Naive thymus-derived CD4-positive, alpha-beta T cell (primary cell): ENCODE results near the gene CLCN7. TPM values are rescaled to one million over a fixed set of nuclear protein-coding genes. Genes with fewer than 3 reads are reported as not detected.

ENCODE experiments used
- polyA plus RNA-seq, 2 donors: library from polyadenylated mRNA; unstranded; fragments of 300-500 nt; fragmentation: Illumina TruSeq; gene quantifications; one replicate each; pipeline ENCODE4 v1.2.3, GENCODE V29; 2021
- total RNA-seq, 6 experiments: library from RNA in 5 of 6; stranded (reverse) in 5 of 6; gene quantifications; 1 replicate in 5 of 6; 2 replicates in 1 of 6; pipeline ENCODE4 v1.2.3 and lab custom pipeline; 2021 to 2026

The CLCN7 gene
- total and polyA plus RNA-seq, 7 experiments from 2014 or later = 17.0 to 140 (median 106) TPM

Other genes starting within 250 kb of the CLCN7 start
- not detected for gene TPSG1, start 249.8 kb downstream of the CLCN7 start, total RNA-seq
- not detected for gene TPSG1, start 249.8 kb downstream of the CLCN7 start, polyA plus RNA-seq
- 1 to 10 TPM in 1 of 5 experiments, not detected in 4; 5.3 TPM for gene TPSB2, start 244.8 kb downstream of the CLCN7 start, total RNA-seq
- gene TPSB2, start 244.8 kb downstream of the CLCN7 start, polyA plus RNA-seq = not detected
- 10 to 100 TPM in 1 of 5 experiments, 1 to 10 TPM in 1, not detected in 3; 3.2 to 10.2 TPM for gene TPSAB1, start 234.3 kb downstream of the CLCN7 start, total RNA-seq
- not detected for gene TPSAB1, start 234.3 kb downstream of the CLCN7 start, polyA plus RNA-seq
- gene TPSD1, start 219.0 kb downstream of the CLCN7 start, total RNA-seq = not detected
- gene TPSD1, start 219.0 kb downstream of the CLCN7 start, polyA plus RNA-seq = not detected
- 100 to 1,000 TPM; 159 to 277 (median 203) TPM for gene UBE2I, start 165.4 kb downstream of the CLCN7 start, total RNA-seq
- 10 to 100 TPM; 67.2 to 78.9 TPM for gene UBE2I, start 165.4 kb downstream of the CLCN7 start, polyA plus RNA-seq
- gene BAIAP3, start 141.4 kb downstream of the CLCN7 start, total RNA-seq = 1 to 10 TPM in 3 of 5 experiments, under 1 TPM in 2; 0.49 to 7.5 (median 1.1) TPM
- gene BAIAP3, start 141.4 kb downstream of the CLCN7 start, polyA plus RNA-seq = 1 to 10 TPM in 1 of 2 donors, under 1 TPM in 1; 0.20 to 1.3 TPM
- 10 to 100 TPM; 21.0 to 50.4 (median 33.3) TPM for gene TSR3, start 123.2 kb downstream of the CLCN7 start, total RNA-seq
- gene TSR3, start 123.2 kb downstream of the CLCN7 start, polyA plus RNA-seq = 100 to 1,000 TPM in 1 of 2 donors, 10 to 100 TPM in 1; 79.7 to 103 TPM
- gene GNPTG, start 123.1 kb downstream of the CLCN7 start, total RNA-seq = 10 to 100 TPM; 37.9 to 57.7 (median 48.6) TPM
- gene GNPTG, start 123.1 kb downstream of the CLCN7 start, polyA plus RNA-seq = 10 to 100 TPM; 48.2 to 51.3 TPM
- 100 to 1,000 TPM in 2 of 5 experiments, 10 to 100 TPM in 3; 42.9 to 152 (median 98.5) TPM for gene UNKL, start 60.3 kb downstream of the CLCN7 start, total RNA-seq
- 10 to 100 TPM in 1 of 2 donors, 1 to 10 TPM in 1; 4.0 to 10.6 TPM for gene UNKL, start 60.3 kb downstream of the CLCN7 start, polyA plus RNA-seq
- 10 to 100 TPM in 2 of 5 experiments, 1 to 10 TPM in 3; 7.8 to 11.9 (median 9.7) TPM for gene UQCC4, start 54.3 kb downstream of the CLCN7 start, total RNA-seq
- gene UQCC4, start 54.3 kb downstream of the CLCN7 start, polyA plus RNA-seq = 10 to 100 TPM; 37.3 to 45.2 TPM
- 1 to 10 TPM in 2 of 5 experiments, under 1 TPM in 2, not detected in 1; 0.77 to 3.4 (median 1.7) TPM for gene PERCC1, start 44.0 kb downstream of the CLCN7 start, total RNA-seq
- gene PERCC1, start 44.0 kb downstream of the CLCN7 start, polyA plus RNA-seq = not detected
- 10 to 100 TPM in 2 of 5 experiments, 1 to 10 TPM in 3; 3.6 to 19.1 (median 8.9) TPM for gene CCDC154, start 30.5 kb downstream of the CLCN7 start, total RNA-seq
- gene CCDC154, start 30.5 kb downstream of the CLCN7 start, polyA plus RNA-seq = not detected
- under 1 TPM in 2 of 5 experiments, not detected in 3; 0.24 to 0.64 TPM for gene PTX4, start 13.9 kb upstream of the CLCN7 start, total RNA-seq
- not detected for gene PTX4, start 13.9 kb upstream of the CLCN7 start, polyA plus RNA-seq
- 10 to 100 TPM; 46.9 to 58.9 (median 50.3) TPM for gene TELO2, start 18.3 kb upstream of the CLCN7 start, total RNA-seq
- 10 to 100 TPM; 10.5 to 18.7 TPM for gene TELO2, start 18.3 kb upstream of the CLCN7 start, polyA plus RNA-seq
- 100 to 1,000 TPM in 2 of 5 experiments, 10 to 100 TPM in 3; 26.3 to 162 (median 47.5) TPM for gene TMEM204, start 58.6 kb upstream of the CLCN7 start, total RNA-seq
- gene TMEM204, start 58.6 kb upstream of the CLCN7 start, polyA plus RNA-seq = 100 to 1,000 TPM; 152 to 186 TPM
- 10 to 100 TPM in 1 of 5 experiments, 1 to 10 TPM in 4; 7.3 to 10.6 (median 8.1) TPM for gene IFT140, start 137.0 kb upstream of the CLCN7 start, total RNA-seq
- 10 to 100 TPM in 1 of 2 donors, 1 to 10 TPM in 1; 8.9 to 13.5 TPM for gene IFT140, start 137.0 kb upstream of the CLCN7 start, polyA plus RNA-seq
- 10 to 100 TPM; 27.0 to 33.2 (median 31.3) TPM for gene CRAMP1, start 137.3 kb upstream of the CLCN7 start, total RNA-seq
- gene CRAMP1, start 137.3 kb upstream of the CLCN7 start, polyA plus RNA-seq = 1 to 10 TPM; 2.1 to 5.0 TPM
- gene JPT2, start 203.3 kb upstream of the CLCN7 start, total RNA-seq = 10 to 100 TPM; 12.6 to 67.2 (median 36.4) TPM
- gene JPT2, start 203.3 kb upstream of the CLCN7 start, polyA plus RNA-seq = 10 to 100 TPM; 13.0 to 17.5 TPM
- gene MAPK8IP3, start 231.2 kb upstream of the CLCN7 start, total RNA-seq = 100 to 1,000 TPM; 112 to 299 (median 272) TPM
- 1 to 10 TPM; 1.7 to 3.2 TPM for gene MAPK8IP3, start 231.2 kb upstream of the CLCN7 start, polyA plus RNA-seq